GM19463 (cell line): ENCODE results near the gene TNNT3.

Source experiments
- ATAC-seq: cut with Tn5 transposase; IDR thresholded peaks from one replicate; pipeline ENCODE4 v1.9.1; 2021; ENCODE audit warnings: mild to moderate bottlenecking, moderate library complexity; ENCODE audit not compliant: unreplicated experiment

The TNNT3 gene

DNA sequence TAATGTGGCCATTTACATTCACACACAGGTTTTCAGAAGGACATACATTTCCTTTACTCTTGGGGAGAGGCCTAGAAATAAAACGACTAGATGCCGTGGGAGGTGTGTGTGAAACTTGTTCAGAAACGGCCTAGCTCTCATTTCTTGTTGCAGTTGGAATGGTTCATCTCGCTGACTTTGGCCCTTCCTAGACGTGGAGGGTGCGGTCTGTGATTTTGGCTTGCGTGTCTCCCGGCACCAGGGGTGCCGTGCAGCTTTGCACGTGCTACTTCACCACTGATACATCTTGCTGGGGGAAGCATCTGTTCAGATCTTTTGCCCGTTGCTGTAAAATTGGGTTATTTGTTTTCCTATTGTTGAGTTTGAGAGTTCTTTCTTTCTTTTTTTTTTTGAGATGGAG is 24.7 kb upstream of the TNNT3 start:
- ATAC-seq: no peak

GRCh38 chr11:1896468-1896867 is 23.0 kb upstream of the TNNT3 start:
- no peak for ATAC-seq

DNA sequence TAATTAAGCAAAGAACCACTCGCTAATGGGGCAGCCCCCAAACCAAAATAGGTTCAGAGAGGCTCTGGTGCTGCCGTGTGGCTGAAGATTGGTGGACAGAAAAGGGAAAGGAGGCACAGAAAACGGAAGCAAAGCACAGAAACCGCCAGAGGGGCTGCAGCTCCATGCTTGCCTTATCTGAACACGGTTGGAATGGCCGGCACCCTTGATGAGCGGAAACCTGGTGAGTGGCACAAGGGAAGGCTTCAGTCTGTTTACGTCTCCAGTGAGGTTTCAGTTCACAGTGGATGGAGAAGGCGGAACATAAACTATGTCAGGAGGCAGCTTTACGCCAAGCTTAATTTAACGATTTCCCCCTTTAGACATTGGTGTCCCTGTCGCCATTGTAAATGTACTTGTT is 22.6 kb upstream of the TNNT3 start:
- ATAC-seq: no peak

GRCh38 chr11:1899090-1899489 is 20.4 kb upstream of the TNNT3 start:
- ATAC-seq: no peak

DNA sequence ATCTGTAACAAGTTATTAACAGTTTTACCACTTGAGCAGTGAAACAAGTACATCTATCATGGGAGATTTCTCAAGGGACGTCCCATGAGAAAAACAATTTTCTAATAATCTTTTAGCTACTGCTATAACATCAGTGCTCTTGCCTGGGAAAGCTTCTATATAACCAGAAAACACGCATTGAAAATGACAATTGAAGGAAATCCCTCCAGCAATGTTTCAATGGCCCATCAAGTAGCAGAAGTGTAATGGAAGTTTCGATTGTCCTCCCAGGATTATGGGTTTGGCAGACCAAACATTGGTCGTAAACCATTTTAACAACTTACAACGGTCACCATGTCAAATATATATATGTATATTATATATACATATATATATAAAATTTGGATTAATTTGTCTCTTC is 19.8 kb upstream of the TNNT3 start:
- no peak for ATAC-seq

DNA sequence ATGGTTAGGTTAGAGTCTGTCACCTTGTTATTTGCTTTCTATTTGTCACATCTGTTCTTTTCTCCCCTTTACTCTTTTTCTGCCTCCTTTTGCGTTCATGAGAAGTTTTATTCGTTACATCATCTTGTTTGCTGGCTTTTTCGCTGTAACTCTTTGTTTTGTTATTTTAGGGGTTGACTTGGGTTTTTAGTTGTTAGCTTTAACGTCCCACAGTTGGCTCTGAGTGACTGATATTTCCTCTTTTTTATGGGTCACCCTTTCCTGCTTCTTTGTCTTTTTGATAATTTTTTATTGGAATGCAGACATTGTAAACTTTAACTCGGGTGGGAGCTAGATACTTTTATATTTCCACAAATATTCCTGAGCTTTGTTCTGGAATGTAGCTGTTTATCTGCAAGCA is 13.3 kb upstream of the TNNT3 start:
- no peak for ATAC-seq

- ATAC-seq: no peak
Observed at GRCh38 chr11:1906611-1907423, 12.7 kb upstream of the TNNT3 start.

GRCh38 chr11:1908618-1909017 is 10.9 kb upstream of the TNNT3 start:
- no peak for ATAC-seq

DNA sequence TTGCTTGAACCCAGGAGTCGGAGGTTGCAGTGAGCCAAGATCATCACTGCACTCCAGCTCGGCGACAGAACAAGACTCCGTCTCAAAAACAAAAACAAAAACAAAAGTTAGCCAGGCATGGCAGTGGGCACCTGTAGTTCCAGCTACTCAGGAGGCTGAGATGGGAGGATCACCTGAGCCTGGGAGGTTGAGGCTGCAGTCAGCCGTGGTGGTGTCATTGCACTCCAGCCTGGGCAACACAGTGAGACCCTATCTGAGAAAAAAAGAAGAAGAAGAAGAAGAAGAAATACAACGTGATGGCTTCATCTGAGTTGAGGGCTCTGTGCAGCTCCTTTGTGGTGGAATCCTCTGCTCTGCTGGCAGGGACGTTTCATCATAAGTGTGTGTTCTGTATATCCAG is 10.0 kb upstream of the TNNT3 start:
- no peak for ATAC-seq

GRCh38 chr11:1912289-1912878 is 7.1 kb upstream of the TNNT3 start:
- ATAC-seq: no peak

GRCh38 chr11:1913271-1914060 is 6.0 kb upstream of the TNNT3 start:
- no peak for ATAC-seq

- ATAC-seq: no peak
Observed at GRCh38 chr11:1915795-1916131, 3.7 kb upstream of the TNNT3 start.

DNA sequence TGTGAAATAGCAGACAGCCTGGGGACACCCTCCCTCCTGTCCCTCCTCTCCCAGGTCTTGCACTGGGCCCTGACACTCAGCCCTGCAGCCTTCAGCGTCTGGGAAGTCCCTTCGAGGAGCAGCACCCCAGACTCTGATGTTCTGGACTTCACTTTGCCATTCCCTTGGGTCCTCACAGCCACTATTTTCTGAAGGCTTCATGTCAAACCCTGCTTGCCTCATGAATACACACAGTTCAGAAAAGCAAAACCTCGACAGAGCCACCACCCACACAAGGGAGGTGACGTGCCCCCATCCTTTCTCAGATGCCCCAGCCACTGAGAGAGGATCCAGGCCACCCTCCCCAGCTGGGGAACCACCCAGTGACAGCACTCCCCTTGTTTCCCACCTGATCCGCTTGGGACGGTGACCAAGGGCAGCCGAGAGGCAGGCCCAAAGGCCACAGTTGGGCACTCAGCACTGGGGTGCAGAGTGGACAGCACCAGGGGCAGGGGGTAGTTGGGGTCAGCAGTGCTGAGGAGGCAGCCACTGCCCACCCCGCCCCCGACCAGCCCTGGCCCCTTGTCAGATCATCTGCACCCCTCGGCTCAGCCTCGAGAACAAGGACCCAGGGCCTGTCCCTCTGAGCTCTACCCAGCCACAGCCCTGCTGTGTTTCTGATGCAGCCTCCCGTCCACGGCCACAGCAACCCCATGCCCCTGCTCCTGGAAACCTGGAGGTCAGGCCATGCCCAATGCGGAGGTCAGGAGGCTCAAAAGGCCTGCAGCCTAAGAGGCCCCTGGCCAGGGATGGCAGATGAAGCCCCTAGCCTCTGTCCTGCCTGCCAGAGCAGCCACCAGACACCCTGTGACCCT is 3.1 kb upstream of the TNNT3 start:
- ATAC-seq: peak; percentile 53

DNA sequence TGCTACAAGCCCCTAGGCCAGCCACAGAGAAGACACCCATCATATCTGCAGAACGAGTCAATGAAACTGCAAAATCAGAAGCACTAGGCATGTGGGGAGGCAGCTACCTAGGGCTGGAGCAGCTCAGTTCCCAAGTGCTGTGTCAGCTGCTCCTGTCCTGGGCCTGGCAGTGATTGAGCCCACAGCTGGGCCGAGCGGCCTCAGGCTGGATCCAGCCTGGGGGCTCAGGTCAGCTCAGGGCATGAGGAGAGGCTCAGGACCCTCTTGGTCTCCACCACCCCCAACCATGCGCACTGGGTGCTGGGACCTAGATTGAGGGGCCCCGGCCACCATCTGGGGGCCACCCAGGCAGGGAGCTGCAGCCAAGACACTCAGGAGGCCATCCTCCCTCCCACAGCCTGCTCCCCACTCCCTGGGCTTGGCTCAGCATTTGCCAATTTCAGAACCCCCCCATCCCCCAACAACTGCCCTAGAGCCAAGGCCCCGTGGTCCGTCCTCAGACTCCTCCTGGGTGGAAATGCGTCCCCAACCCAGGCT is 2.4 kb upstream of the TNNT3 start:
- no peak for ATAC-seq

DNA sequence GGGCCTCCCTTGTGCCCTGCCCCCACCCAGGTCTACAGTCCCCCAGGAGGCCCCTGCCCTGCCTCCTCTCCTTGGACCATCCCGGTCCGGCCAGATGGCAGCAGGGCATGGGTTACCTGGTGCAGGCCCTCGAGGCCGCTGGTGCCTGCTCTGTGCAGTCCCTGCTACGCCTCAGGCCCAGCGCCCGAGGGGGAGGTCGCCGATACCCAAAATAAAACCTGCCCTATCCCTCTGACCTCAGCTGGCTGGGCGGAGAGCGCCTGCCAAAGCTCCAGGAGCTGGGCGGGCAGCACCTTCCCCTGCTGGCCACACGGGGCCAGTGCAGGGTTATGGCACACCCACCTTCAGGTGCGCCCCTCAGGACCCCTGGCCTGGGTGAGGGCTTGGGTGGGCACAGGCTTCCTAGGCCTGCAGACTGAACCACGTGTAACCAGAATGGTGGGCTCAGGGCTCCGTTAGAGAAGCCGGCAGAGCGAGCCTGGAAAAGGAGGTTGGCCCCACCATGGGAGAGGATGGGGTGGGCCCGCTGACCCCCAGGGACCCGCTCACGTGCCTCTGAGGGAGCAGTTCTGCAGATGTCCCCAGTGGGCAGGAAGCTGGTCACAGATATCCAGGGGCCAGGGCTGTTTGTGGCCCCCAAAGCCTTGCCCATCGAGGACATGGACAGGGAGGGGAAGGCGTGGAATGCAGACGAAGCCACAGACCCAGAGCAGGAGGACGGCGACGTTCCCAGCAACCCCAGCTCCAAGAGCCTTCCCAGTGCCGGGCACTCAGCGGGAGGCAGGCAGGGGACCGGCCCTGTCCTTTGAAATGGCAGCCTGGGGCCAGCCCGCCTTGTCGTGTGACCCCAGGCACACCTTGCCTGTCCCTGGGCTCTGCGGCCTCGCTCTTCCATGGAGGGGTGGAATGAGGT is 1.7 kb upstream of the TNNT3 start:
- no peak for ATAC-seq

DNA sequence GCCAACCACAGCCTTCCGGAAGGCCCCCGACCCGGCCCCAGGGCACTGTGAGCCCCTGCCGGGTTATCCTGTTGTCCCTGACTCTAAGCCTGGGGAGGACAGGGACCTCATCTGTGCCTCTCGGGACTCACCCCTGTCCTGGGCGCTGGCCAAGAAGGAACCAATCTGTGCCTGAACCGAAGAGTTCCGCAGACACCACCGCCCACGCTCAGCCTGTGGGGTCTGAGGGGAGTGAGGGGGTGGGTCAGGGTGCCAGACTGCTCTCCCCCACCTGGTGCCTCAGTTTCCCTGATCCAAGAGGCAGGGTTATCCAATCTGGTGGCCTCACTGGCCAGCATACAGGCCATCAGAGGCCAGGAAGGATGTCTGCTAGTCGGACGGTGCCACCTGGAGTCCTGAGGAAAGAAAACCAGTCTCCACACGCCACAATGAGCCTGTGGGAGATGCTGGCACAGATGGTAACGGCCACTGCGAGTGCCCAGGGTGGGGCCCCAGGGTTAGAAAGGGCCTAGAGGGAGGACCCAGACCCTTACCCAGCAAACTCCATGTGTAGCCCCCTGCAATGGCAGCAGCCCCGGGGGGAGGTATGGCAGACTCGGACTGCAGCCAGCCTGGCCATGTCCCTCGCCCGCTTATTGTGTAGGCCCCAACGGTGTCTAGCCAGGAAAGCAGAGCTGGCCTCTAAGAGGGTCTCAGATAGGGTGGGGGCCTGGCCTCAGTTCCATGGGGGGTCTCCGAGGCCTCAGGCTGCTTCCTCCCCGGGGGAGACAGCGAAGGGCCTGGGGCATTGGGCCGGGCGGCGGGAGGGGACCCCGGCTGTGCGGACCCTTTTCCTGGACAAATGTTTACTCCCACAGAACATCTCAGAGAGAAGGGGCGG is 827 bp upstream of the TNNT3 start:
- ATAC-seq: no peak

- no peak for ATAC-seq
Observed at GRCh38 chr11:1920128-1920908, 815 bp downstream of the TNNT3 start.

DNA sequence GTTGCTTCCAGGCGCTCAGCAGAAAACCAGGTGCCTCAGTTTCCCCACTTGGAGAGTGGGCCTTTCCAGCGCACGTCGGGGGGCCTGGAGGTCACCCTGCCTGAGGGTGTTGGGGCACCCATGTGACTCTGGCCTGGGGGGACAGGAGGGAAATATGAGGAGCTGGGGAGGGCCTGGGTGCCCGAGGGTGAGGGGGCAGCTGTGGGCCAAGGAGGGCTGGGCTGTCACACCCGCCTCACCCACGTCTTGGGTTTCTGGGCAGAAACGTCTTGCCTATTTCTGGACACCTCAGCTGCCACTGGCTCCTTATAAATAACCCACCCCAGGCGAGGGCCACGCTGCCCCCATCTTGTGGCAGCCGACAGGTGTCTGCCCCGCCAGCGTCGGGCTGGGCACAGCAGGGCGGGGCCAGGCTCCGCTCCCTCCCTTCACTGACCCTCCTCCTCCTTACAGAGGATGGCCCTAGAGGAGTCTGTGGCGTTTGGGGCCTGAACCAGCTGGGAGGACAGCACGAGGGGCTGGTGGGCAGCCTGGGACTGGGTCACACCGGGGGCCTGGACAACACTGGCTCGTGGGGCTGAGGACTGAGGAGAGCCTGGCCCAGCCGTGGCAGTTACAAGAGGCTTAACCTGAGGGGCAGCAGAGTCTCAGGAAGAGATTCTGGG is 1.5 kb downstream of the TNNT3 start:
- no peak for ATAC-seq
